ENCODE measurements around the gene ARID1B.

Gene ARID1B

DNA sequence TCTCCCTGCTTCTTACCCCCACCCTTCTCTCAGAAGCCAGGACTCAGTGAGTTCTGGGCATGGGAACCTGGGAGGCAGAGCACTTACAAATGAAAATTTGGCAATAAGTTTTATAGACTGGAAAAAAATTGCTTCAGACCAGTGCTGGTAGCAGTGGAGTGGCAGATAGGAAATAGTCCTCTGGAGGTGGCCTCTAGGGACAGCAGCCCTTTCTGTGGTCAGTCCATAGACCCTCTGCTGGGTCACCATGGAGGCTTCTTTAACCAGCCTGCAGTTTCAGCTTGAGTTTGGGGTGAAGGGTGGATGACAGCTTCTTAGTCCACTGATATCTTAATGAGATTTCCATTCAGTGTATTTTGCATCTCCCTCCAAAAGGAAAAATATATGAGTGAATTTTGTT, 179.1 kb downstream of the ARID1B start:
- H3K4me1 ChIP-seq (ENCODE audit: insufficient read depth, poor library complexity, severe bottlenecking) = peaks cover 30% of the 10 kb centered on the region
- no peak for ATAC-seq (ENCODE audit: low read depth)
- H3K4me3 ChIP-seq (ENCODE audit: severe bottlenecking) = no peak overlapping the region
- DNase-seq (ENCODE audit: low spot score) = no peak
- no peaks in the 10 kb centered on the region; the same call in 1 of the 2 replicates for H3K36me3 ChIP-seq (ENCODE audit: low read depth)
- H3K27ac ChIP-seq (ENCODE audit: poor library complexity, severe bottlenecking) = peak overlapping the region; percentile 42
- no peaks in the 10 kb centered on the region for H3K27me3 ChIP-seq (ENCODE audit: insufficient read depth, poor library complexity, severe bottlenecking)
- H3K9me3 ChIP-seq (ENCODE audit: severe bottlenecking) = no peaks in the 10 kb centered on the region
- TF ChIP-seq, protein P1, sequence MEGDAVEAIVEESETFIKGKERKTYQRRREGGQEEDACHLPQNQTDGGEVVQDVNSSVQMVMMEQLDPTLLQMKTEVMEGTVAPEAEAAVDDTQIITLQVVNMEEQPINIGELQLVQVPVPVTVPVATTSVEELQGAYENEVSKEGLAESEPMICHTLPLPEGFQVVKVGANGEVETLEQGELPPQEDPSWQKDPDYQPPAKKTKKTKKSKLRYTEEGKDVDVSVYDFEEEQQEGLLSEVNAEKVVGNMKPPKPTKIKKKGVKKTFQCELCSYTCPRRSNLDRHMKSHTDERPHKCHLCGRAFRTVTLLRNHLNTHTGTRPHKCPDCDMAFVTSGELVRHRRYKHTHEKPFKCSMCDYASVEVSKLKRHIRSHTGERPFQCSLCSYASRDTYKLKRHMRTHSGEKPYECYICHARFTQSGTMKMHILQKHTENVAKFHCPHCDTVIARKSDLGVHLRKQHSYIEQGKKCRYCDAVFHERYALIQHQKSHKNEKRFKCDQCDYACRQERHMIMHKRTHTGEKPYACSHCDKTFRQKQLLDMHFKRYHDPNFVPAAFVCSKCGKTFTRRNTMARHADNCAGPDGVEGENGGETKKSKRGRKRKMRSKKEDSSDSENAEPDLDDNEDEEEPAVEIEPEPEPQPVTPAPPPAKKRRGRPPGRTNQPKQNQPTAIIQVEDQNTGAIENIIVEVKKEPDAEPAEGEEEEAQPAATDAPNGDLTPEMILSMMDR (IDR thresholded peaks at IDR 0.05; ENCODE audit: poor library complexity, severe bottlenecking) = no peak

DNA sequence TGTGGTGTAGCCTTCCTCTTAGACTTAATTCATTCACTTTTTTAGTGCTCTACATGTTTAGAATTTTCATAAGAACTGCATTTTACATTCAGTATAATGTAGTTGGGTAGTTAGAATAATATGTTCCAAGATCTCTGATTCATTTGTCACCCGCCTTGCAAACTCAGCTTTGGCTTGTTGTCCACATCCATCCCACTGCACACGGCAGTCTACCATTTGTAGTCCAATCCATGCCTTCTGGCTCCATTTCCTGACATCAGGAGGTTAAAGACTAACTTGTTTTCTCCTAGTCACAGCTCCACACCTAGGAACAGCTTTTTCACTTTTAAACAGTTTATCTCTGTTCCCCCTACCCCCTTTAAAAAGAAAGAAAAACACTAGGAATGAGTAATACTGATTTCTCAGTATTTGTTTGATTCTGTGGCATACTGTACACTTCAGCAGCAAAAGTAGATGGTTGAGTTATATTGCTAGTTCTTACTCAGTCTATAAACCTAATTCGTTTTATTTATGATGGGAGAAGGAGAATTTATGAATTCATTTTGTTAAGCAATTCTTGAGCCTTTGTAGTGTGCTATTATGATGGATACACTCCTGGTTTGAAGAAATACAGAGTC, 180.9 kb downstream of the ARID1B start:
- TF ChIP-seq, protein P1 (IDR thresholded peaks at IDR 0.05; ENCODE audit: poor library complexity, severe bottlenecking) = no peak
- ATAC-seq (ENCODE audit: low read depth) (no peak), DNase-seq (ENCODE audit: low spot score) (no peak)
- Histone ChIP-seq H3K27me3 (ENCODE audit: insufficient read depth, poor library complexity, severe bottlenecking) (no peaks in the 10 kb centered on the region), H3K27ac (ENCODE audit: poor library complexity, severe bottlenecking) (no peak overlapping the region), H3K9me3 (ENCODE audit: severe bottlenecking) (no peaks in the 10 kb centered on the region), H3K4me3 (ENCODE audit: severe bottlenecking) (no peak overlapping the region), H3K4me1 (ENCODE audit: insufficient read depth, poor library complexity, severe bottlenecking) (peaks cover 19% of the 10 kb centered on the region), H3K36me3 (ENCODE audit: low read depth) (no peaks in the 10 kb centered on the region; the same call in 1 of the 2 replicates)

DNA sequence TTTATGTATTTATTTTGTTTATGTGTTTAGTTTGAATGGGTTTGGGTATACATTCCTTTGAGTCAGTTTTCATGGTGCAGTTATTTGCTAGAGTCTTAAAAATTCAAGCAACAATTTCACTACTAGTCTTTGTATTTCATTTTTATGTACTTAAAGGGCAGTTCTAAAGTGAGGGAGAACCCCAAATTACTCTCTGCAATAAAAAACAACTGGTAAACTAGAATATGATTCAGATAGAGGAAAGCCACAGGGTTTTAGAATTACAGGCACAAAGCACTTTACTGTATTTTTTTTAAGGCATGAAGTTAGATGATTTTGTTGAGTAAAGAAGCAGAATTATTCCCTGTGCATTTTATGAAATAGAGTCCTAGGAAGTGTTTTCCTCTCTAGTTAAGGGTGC, 183.3 kb downstream of the ARID1B start:
- H3K4me1 ChIP-seq (ENCODE audit: insufficient read depth, poor library complexity, severe bottlenecking) = peaks cover 14% of the 10 kb centered on the region
- no peaks in the 10 kb centered on the region for H3K9me3 ChIP-seq (ENCODE audit: severe bottlenecking)
- TF ChIP-seq, protein P1 (IDR thresholded peaks at IDR 0.05; ENCODE audit: poor library complexity, severe bottlenecking) = no peak
- H3K36me3 ChIP-seq (ENCODE audit: low read depth) = peaks cover 3% of the 10 kb centered on the region; the same call in 1 of the 2 replicates
- ATAC-seq (ENCODE audit: low read depth) (no peak), DNase-seq (ENCODE audit: low spot score) (no peak)
- no peak overlapping the region for H3K4me3 ChIP-seq (ENCODE audit: severe bottlenecking)
- H3K27ac ChIP-seq (ENCODE audit: poor library complexity, severe bottlenecking) = no peak overlapping the region
- H3K27me3 ChIP-seq (ENCODE audit: insufficient read depth, poor library complexity, severe bottlenecking) = no peaks in the 10 kb centered on the region

DNA sequence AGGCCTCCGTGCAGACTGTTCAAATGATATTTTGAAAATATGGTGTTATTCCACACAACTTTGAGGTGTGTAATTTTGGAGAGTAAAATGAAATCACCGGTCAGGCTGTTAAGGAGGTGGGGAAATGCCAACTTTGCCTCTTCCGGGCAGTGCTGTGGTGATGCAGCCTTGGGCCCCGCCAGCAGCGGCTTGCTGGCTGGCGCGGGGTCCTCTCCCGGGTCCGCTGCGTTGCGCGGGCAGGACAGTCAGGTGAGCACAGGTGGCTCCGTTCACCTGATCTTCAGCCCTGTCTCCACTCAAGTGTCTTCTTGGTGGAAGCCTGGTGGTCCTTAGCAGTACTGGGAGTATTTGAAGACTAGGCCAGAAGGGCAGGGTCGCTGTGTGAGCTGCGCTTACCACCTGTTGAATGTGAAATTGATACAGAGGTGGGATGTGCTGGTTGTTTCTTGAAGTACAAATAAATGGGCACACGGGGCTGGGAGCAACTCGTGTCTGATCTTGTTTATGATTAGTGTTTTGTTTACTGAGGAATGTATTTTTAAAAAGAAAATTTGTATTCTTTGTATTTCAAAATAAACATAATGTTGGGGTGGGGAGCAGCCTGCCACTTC, 184.2 kb downstream of the ARID1B start:
- DNase-seq (ENCODE audit: low spot score) (no peak), ATAC-seq (ENCODE audit: low read depth) (no peak)
- Histone ChIP-seq H3K4me1 (ENCODE audit: insufficient read depth, poor library complexity, severe bottlenecking) (peaks cover 10% of the 10 kb centered on the region), H3K27ac (ENCODE audit: poor library complexity, severe bottlenecking) (no peak overlapping the region), H3K36me3 (ENCODE audit: low read depth) (peaks cover 3% of the 10 kb centered on the region; the same call in 1 of the 2 replicates), H3K9me3 (ENCODE audit: severe bottlenecking) (no peaks in the 10 kb centered on the region), H3K4me3 (ENCODE audit: severe bottlenecking) (no peak overlapping the region), H3K27me3 (ENCODE audit: insufficient read depth, poor library complexity, severe bottlenecking) (no peaks in the 10 kb centered on the region)
- TF ChIP-seq, protein P1 (IDR thresholded peaks at IDR 0.05; ENCODE audit: poor library complexity, severe bottlenecking) = no peak
